ENCODE results near the gene ZNF768.

ZNF768 gene

GRCh38 chr16:30526137-30526822, at the start of gene ZNF768:
ZNF768 (minus strand) TSS chr16:30526566; CDS start chr16:30526413, 153 bp downstream.
- DNase-seq (ENCODE audit: low read depth, low spot score): no peak

GRCh38 chr16:30574678-30575077, 48.3 kb upstream of the ZNF768 start:
- no peak for DNase-seq (ENCODE audit: low read depth, low spot score)

- DNase-seq (ENCODE audit: low read depth, low spot score): peak; percentile 92
These were observed 45.3 kb upstream of the ZNF768 start, which contains the start of gene ZNF688 for GRCh38 chr16:30571445-30572322. ZNF688 (minus strand) TSS chr16:30571714; CDS start chr16:30571629, 85 bp downstream.

DNA sequence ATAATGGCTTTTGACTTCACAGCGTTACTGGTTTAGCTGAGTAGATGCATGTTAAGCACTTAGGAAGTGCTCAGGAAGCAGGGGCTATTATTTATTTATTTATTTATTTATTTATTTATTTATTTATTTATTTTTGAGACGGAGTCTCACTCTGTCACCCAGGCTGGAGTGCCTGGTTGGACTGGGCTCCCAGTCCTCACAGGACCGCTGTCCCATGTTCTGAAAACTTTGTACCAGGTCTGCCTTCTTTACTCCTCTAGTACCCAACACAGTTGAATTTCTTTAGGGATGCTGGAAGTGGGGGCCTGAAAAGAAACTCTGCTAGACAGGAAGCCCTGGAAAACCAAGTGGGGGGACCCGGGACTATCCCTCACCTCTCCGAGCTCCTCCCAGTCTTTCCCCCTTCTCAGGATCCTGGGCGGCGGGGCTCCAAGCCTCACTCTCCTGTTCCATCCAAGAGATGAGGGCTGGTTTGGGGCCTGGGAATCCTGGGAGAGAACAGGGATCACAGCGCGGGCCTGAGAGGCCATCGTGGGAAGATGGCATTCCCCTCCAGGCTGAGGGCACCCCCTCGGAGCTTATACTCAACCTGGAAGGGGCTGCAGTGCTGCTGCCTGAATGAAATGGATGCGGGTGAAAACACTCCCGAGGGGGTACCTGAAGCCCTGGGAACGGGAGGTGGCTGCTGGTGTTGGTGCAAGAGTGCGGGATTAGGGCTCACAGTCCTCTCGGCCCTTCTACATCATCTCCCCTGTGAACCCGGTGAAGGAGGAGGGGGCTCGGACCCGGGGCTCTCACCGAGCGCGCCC, 44.5 kb upstream of the ZNF768 start:
- DNase-seq (ENCODE audit: low read depth, low spot score): no peak

- DNase-seq (ENCODE audit: low read depth, low spot score): no peak
These were observed 43.6 kb upstream of the ZNF768 start for GRCh38 chr16:30569746-30570635.

GRCh38 chr16:30569281-30569680, 42.9 kb upstream of the ZNF768 start:
- DNase-seq (ENCODE audit: low read depth, low spot score): no peak

DNA sequence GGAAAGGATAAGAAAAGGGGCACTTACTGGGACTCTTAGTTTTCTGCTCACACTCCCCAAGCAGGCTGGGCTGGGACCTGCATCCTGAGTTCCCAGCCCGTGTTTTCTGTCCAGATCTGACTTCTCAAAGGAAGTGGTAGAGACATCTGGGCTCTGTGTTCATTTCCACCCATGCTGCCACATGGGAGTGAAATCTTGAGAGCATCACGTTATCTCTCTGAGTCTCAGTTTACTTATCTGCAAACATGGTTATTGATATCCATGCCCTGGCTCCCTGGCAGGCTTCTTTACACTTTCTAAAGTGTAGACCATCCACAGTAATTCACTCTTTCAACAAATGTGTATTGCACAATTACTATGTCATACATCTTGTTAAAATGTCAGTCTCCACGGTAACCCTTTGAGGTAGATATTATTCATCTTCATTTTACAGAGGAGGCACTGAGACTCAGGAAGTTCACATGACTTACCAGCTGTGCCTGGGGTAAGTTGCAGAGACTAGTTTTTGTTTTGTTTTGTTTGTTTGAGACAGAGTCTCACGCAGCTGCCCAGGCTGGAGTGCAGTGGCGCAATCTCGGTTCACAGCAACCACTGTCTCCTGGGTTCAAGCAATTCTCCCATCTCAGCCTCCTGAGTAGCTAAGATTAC, 41.7 kb upstream of the ZNF768 start:
- peak; percentile 23 for DNase-seq (ENCODE audit: low read depth, low spot score)

DNA sequence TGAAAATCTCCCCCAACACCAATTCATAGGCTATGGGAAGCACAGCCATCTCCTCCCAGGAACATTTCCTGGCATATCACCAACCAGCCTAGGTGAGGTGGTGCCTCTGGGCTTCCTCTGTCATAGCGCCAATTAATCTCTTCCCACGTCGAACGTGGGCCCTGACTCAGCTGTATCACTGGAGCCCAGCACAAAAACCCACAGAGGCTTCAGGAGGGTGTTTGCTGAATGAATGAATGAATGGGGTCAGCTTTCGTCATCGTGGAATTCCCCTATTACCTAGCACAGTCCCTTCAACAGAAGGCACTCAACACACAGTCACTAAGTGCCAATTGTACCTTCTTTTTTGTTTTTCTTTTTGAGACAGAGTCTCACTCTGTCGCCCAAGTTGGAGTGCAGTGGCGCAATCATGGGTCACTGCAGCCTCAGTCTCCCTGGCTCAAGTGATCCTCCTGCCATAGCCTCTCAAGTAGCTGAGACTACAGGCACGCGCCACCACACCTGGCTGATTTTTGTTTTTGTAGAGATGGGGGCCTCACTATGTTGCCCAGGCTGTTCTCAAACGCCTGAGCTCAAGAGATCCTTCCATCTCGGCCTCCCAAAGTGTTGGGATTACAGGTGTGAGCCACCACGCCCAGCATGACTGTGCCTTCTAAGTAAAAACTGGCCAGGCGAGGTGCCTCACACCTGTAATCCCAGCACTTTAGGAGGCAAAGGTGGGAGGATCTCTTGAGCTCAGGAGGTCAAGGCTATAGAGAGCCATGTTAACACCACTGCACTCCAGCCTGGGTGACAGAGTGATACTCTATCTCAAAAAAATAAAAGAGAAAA, 41.0 kb upstream of the ZNF768 start:
- peak; percentile 52 for DNase-seq (ENCODE audit: low read depth, low spot score)

GRCh38 chr16:30566531-30566930, 40.2 kb upstream of the ZNF768 start:
- no peak for DNase-seq (ENCODE audit: low read depth, low spot score)

- DNase-seq (ENCODE audit: low read depth, low spot score): no peak
These were observed 39.6 kb upstream of the ZNF768 start for GRCh38 chr16:30565984-30566383.

GRCh38 chr16:30565526-30565925, 39.2 kb upstream of the ZNF768 start:
- no peak for DNase-seq (ENCODE audit: low read depth, low spot score)

GRCh38 chr16:30562021-30562420, 35.7 kb upstream of the ZNF768 start:
- no peak for DNase-seq (ENCODE audit: low read depth, low spot score)

GRCh38 chr16:30561089-30561816, 34.9 kb upstream of the ZNF768 start:
- no peak for DNase-seq (ENCODE audit: low read depth, low spot score)

DNA sequence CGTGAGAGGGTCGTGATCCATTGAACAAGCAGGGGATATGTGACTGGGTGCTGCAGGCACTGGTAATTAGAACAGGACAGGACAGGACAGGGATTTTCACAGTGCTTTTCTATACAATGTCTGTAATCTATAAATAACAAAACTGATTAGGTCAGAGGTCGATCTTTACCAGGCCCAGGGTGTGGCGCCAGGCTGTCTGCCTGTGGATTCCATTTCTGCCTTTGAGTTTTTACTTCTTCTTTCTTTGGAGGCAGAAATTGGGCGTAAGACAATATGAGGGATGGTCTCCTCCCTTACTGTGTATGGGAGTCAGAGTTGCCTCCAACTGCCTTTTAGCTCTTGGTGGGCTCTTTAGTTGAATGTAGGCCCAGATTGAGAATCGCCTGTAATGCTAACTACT, 33.3 kb upstream of the ZNF768 start:
- DNase-seq (ENCODE audit: low read depth, low spot score): no peak

DNA sequence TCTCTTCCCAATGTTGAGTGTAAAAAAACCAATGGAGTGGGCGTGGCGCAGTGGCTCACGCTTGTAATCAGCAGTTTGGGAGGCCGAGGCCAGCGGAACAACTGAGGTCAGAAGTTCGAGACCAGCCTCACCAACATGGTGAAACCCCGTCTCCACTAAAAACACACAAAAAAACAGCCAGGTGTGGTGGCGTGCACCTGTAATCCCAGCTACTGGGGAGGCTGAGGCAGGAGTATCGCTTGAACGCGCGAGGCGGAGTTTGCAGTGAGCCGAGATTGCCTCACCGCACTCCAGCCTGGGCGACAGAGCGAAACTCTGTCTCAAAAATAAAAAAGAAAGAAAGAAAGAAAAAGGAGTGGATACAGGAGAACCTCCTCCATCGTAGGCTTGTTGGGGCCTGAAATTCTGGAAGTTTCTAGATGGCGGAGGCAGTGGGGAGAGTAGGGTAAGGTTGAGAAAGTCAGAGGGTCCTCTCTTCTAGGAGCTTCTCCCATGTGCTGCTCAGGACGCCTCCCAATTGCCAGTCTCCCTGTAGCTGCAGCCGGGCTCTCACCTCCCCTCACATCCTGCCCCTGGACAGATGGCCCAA, 32.5 kb upstream of the ZNF768 start:
- DNase-seq (ENCODE audit: low read depth, low spot score): no peak

DNA sequence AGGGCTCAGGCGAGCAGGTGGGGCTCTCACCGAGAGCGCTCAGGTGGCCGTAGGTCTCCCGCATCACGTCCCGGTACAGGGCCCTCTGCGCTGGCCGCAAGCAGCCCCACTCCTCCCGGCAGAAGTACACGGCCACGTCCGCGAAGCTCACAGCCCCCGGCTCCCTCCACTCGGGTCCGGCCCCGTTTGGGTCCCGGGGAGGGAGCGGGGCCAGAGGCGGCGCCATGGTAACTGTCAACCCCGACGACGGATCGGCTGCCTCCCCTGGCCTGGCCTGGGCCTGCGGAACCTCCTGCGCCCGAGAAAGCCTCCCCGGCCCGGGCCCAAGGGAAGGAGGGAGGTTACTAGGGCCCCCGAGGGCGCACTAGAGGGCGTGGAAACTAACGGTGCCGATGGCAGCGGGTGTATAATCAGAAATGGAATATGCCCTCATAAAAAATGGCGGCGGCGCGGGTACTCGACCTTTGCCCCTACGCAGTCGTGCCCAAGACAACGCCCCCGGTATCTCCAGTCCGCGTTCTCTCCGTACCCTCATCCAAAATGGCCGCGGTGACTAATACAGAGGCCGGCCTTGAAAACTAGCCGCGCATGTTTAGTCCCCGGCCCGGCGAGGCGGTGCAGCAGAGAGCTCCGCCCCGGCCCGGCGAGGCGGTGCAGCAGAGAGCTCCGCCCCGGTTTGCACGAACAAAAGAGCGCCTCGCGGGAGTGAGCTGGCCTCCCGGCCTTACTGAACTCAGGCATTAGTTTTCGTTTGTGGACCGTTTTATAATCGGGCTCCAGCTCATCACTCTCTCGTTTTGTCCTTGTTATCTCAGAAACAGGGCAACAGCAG, 31.8 kb upstream of the ZNF768 start, which contains the start of gene ZNF764:
TSS of gene ZNF764 (minus strand) at position 418 of the 832 bp plus-strand sequence. CDS start at position 226, 192 bp downstream.
- DNase-seq (ENCODE audit: low read depth, low spot score): peak; percentile 96

DNA sequence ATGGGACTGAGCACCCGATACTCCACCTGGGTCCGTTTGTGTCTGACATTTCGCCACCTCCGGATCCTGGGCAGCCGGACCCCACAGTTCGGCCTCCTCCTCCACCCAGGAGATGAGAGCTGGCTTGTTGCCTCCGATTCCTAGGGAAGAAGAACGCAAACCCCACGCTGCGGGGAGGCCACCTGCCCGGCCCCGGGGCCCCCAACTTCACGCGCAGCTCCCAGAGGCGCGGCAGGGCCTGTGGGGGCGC, 31.3 kb upstream of the ZNF768 start:
- no peak for DNase-seq (ENCODE audit: low read depth, low spot score)

GRCh38 chr16:30556125-30556473, 29.7 kb upstream of the ZNF768 start:
- no peak for DNase-seq (ENCODE audit: low read depth, low spot score)

Data from activated CD4-positive, CD25-positive, alpha-beta regulatory T cell treated with anti-CD3 and anti-CD28 coated beads, Interleukin-2, amount 50 U/mL, for 16 hours (primary cell).